ENCODE measurements around the gene CEP85.

The CEP85 gene

DNA sequence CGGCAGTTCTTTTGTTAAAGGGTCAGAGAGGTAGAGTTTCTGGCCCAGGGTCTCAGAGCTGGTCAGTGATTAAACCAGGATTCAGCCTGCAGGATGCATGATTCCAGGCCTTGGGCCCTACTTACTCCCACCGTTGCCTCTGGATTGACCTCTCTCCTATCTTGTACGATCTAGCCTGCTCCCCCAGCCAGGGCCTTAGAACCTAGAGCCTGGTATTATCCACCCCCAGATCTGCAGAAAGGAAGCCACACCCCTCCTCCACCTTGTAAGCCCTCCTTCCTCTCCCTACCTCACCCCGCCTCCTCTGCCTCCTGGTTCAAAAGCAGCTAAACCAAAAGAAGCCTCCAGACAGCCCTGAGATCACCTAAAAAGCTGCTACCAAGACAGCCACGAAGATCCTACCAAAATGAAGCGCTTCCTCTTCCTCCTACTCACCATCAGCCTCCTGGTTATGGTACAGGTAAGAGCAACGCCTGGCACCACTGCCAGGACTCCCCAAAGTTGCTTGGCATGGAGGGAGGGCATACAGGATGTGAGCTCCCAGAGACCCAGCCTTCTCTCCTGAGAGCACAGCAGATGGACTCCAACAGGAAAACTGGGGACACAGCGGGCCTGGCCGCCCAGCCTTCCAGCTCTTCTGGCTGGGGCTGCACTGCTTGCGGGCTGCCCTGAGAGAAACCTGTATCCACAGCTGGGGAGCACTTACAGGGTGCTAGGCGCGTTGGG is 83.8 kb downstream of the CEP85 start, which contains the start of gene CD52:
Gene CD52, plus strand, starts transcription at position 347 of the 726 bp plus-strand sequence. Its CDS starts 60 bp downstream, at position 407.
- DNase-seq, result peak; percentile 55 to 56

GRCh38 chr1:26318338-26319064 is 84.5 kb downstream of the CEP85 start:
- peak; percentile 46 for DNase-seq

GRCh38 chr1:26320896-26321295 is 86.9 kb downstream of the CEP85 start:
- no peak for DNase-seq

- peak; percentile 98 to 99 for DNase-seq
Measured at GRCh38 chr1:26321315-26322041, 87.5 kb downstream of the CEP85 start.

DNA sequence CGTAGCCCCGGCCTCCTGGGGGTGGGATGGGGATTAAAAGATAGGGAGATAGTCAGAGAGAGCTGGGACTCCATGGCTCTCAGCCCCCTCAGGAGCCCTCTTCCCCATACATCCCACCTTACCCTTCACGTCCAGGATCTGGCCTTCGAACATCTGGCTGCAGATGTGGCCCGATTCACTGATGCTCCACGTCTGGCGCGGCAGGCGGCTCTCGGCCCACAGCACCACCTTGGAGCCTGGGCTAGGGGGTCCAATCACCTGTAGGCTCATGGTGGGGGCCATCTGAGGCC is 88.0 kb downstream of the CEP85 start:
- no peak for DNase-seq

GRCh38 chr1:26323382-26323781 is 89.4 kb downstream of the CEP85 start:
- DNase-seq, result no peak

DNA sequence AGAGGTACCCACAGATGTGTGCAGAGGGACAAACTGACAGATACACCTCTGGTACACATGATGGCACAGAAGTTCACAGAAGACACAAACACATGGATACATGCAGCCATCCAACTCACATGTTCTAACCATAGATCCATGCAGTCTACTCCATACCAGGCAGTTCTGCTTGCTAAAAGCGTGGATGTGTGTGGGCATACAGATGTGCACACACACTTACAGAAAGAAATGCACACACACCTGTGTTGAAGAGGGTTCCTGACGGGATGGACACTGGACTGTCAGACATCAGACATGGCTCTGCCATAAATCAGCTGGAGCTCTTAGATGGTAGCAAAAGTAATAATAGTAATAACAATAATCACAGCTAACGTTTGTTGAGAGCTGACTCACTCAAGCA is 90.5 kb downstream of the CEP85 start:
- DNase-seq, result no peak

DNA sequence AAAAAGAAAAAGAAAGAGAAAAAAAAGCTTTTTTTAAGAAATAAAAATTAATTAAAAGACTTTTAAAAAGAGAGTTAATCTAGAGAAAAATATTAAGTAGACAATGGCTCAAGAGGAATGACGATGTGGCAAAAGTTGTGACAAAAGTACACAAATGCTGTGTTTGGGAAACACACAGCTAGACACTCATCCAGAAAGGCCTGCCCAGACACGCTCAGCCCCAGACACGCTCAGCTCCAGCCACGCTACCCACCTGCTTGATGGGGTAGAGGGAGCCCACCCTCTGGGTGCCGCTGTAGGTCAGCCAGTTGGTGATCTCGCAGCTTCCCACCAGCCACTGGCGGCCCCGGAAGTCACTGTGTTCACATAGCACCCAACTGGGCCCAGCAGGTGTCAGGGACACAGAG is 94.0 kb downstream of the CEP85 start:
- DNase-seq, result no peak
